Measurements from ENCODE around the gene FMOD. TPM values are rescaled to one million over a fixed set of nuclear protein-coding genes. Genes with fewer than 3 reads are reported as not detected.
A peak's percentile ranks its signal among the peaks of the same experiment; 100 is the strongest.

Gene FMOD
- total and polyA plus RNA-seq, 4 donors = 16.5 to 93.4 (median 32.8) TPM

- H3K36me3 ChIP-seq (ENCODE audit: control insufficient read depth in 4 of 4, insufficient read depth in 4 of 4, low read length in 4 of 4) = no peaks in the 10 kb centered on the region
- DNase-seq (peak; percentile 35 to 68 (median 59)), ATAC-seq (ENCODE audit: insufficient read depth, low FRiP score) (no peak)
- no peak for TF ChIP-seq CTCF (IDR thresholded peaks at IDR 0.05; ENCODE audit: control extremely low read depth, extremely low read depth)
- H3K9ac ChIP-seq (ENCODE audit: insufficient read depth in 1 of 2, low read length in 2 of 2) = no peak overlapping the region
- H3K27ac ChIP-seq (ENCODE audit: low read depth in 1 of 2, low read length in 1 of 2) = no peak overlapping the region
- H3K4me1 ChIP-seq (ENCODE audit: control insufficient read depth in 5 of 5, insufficient read depth in 5 of 5, low read length in 5 of 5) = peaks cover 0 to 46% (median 11%) of the 10 kb centered on the region in 5 donors
- no peaks in the 10 kb centered on the region for H3K9me3 ChIP-seq (ENCODE audit: control insufficient read depth in 4 of 4, insufficient read depth in 3 of 4, low read length in 3 of 4)
- 61 to 65% methylated on average over 2 of the region's 2 CpGs for WGBS, 2 donors
- no peak overlapping the region for H3K4me3 ChIP-seq
- H3K27me3 ChIP-seq (ENCODE audit: control insufficient read depth in 3 of 3, insufficient read depth in 3 of 3, low read length in 2 of 3) = no peaks in the 10 kb centered on the region
Measured at GRCh38 chr1:203354246-203354645, 3.3 kb upstream of the FMOD start.

- DNase-seq = no peak
- Histone ChIP-seq H3K27ac (ENCODE audit: low read depth in 1 of 2, low read length in 1 of 2) (no peak overlapping the region), H3K4me3 (no peak overlapping the region), H3K36me3 (ENCODE audit: control insufficient read depth in 4 of 4, insufficient read depth in 4 of 4, low read length in 4 of 4) (no peaks in the 10 kb centered on the region), H3K27me3 (ENCODE audit: control insufficient read depth in 3 of 3, insufficient read depth in 3 of 3, low read length in 2 of 3) (no peaks in the 10 kb centered on the region), H3K9ac (ENCODE audit: insufficient read depth in 1 of 2, low read length in 2 of 2) (no peak overlapping the region), H3K4me1 (ENCODE audit: control insufficient read depth in 5 of 5, insufficient read depth in 5 of 5, low read length in 5 of 5) (peaks cover 0 to 41% (median 9%) of the 10 kb centered on the region in 5 donors), H3K9me3 (ENCODE audit: control insufficient read depth in 4 of 4, insufficient read depth in 3 of 4, low read length in 3 of 4) (no peaks in the 10 kb centered on the region)
- 73 to 74% methylated on average over 7 to 8 of the region's 8 CpGs for WGBS, 2 donors
- no peak for ATAC-seq (ENCODE audit: insufficient read depth, low FRiP score)
- no peak for TF ChIP-seq CTCF (IDR thresholded peaks at IDR 0.05; ENCODE audit: control extremely low read depth, extremely low read depth)
Measured at GRCh38 chr1:203353486-203353885, 2.6 kb upstream of the FMOD start.

GRCh38 chr1:203349773-203350524 is 973 bp downstream of the FMOD start:
- H3K9me3 ChIP-seq (ENCODE audit: control insufficient read depth in 4 of 4, insufficient read depth in 3 of 4, low read length in 3 of 4) = no peaks in the 10 kb centered on the region
- H3K27me3 ChIP-seq (ENCODE audit: control insufficient read depth in 3 of 3, insufficient read depth in 3 of 3, low read length in 2 of 3) = no peaks in the 10 kb centered on the region
- no peak overlapping the region for H3K4me3 ChIP-seq
- no peak for TF ChIP-seq CTCF (IDR thresholded peaks at IDR 0.05; ENCODE audit: control extremely low read depth, extremely low read depth)
- peaks cover 0 to 46% (median 12%) of the 10 kb centered on the region in 5 donors for H3K4me1 ChIP-seq (ENCODE audit: control insufficient read depth in 5 of 5, insufficient read depth in 5 of 5, low read length in 5 of 5)
- DNase-seq (peak in 1 of 3 donors; percentile 53), ATAC-seq (ENCODE audit: insufficient read depth, low FRiP score) (no peak)
- H3K27ac ChIP-seq (ENCODE audit: low read depth in 1 of 2, low read length in 1 of 2) = no peak overlapping the region
- H3K9ac ChIP-seq (ENCODE audit: insufficient read depth in 1 of 2, low read length in 2 of 2) = peak overlapping the region in 1 of 2 donors; percentile 90
- H3K36me3 ChIP-seq (ENCODE audit: control insufficient read depth in 4 of 4, insufficient read depth in 4 of 4, low read length in 4 of 4) = peaks cover 0 to 12% (median 5%) of the 10 kb centered on the region in 4 donors
- 80 to 92% methylated on average over 4 of the region's 4 CpGs for WGBS, 2 donors

All from lung (tissue), 12 donors.